K562 (cell line): ENCODE measurements around the gene MROH8. TPM values are rescaled to one million over a fixed set of nuclear protein-coding genes. Genes with fewer than 3 reads are reported as not detected.

Experiments used
- CEBPG ChIP-seq, 3 experiments: fragments of 200-800 bp in 1 of 3; sonication (Bioruptor generic) in 1 of 3; sonication (generic) in 1 of 3; formaldehyde crosslinking in 1 of 3; IDR thresholded peaks in 2 of 3; conservative IDR thresholded peaks in 1 of 3; 2 replicates each; pipeline versions ENCODE4 v1.6.1 to v1.8.0; 2016 to 2022; ENCODE audit warnings: missing compliant biosample characterization in 2 of 3, missing genetic modification characterization in 2 of 3, mild to moderate bottlenecking in 1 of 3, missing genetic modification reagents in 1 of 3
- polyA plus RNA-seq, 8 experiments: library from polyadenylated mRNA; depleted of rRNA in 4 of 8; stranded (reverse) in 5 of 8; unstranded in 3 of 8; fragments of >200 nt; fragmentation: Nextera tagmentation in 2 of 8; fragmentation: Illumina TruSeq in 1 of 8; extraction: Ambion mirVana in 2 of 8; extraction: Trizol in 1 of 8; gene quantifications; 2 replicates each; pipeline versions ENCODE4 v1.2.1 to v1.2.3, GENCODE V29; 2011 to 2014; ENCODE audit warnings: inconsistent platforms in 1 of 8, missing spikeins in 1 of 8
- total RNA-seq, 7 experiments: library from RNA; depleted of rRNA in 6 of 7; stranded (reverse); fragments of >200 nt in 6 of 7; fragmentation: Illumina TruSeq in 2 of 7; extraction: Trizol in 2 of 7; gene quantifications; 2 replicates each; pipeline versions ENCODE4 v1.2.1 to v1.2.3, GENCODE V29; 2011 to 2021; ENCODE audit warnings: low replicate concordance in 1 of 7
- TF ChIP-seq, protein P1 (sequence below), 2 experiments: fragments of 450-650 bp; formaldehyde crosslinking in 1 of 2; IDR thresholded peaks; 2 replicates each; pipeline versions ENCODE4 v1.4.0 to v1.6.1; 2014 to 2020; ENCODE audit warnings: mild to moderate bottlenecking in 2 of 2, borderline replicate concordance in 1 of 2, low read depth in 1 of 2
- TF ChIP-seq, protein P2 (sequence below), 2 experiments: fragments of 200-800 bp in 1 of 2; sonication (Bioruptor generic) in 1 of 2; sonication (generic) in 1 of 2; formaldehyde crosslinking in 1 of 2; IDR thresholded peaks in 1 of 2; conservative IDR thresholded peaks in 1 of 2; 2 replicates each; pipeline versions ENCODE4 v1.5.0 to v1.6.1; 2016 to 2020; ENCODE audit warnings: missing compliant biosample characterization in 1 of 2, missing genetic modification characterization in 1 of 2, missing genetic modification reagents in 1 of 2

The MROH8 gene
- total and polyA plus RNA-seq, 9 of the 15 experiments (the other 6 are each of a cell fraction or from before 2014, with no cell fraction given) = 0.21 to 1.5 (median 0.78) TPM

DNA sequence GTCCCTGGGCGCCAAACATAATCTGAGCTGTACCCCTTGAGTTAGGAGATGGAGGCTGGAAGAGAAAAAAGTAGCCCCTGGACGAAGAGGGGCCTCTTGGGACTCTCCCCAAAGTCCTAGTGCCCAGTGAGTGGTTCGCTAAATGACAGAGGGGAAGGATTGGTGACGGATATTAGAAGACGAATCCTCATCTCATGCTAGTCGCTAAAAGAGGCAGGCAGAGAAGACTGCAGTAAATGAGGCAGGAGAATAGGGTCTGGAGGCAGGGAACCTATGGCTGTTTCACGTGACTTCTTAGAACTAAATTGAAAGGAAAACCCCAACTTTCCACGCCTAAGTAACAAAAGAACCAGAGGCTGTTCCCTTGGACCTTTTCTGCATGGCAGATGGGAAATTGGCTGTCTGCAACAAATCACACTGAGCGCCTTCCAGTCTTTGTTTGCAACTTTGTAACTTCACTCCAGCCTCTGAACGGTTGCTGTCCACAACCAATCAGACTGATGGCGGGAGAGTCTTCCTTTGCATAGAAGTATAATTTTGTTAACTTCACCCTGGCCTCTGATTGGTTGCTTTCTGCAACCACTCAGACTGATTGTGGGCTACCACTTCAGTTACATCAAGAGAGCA lies 82.8 kb downstream of the MROH8 start (continued):
- TF ChIP-seq, protein P1, sequence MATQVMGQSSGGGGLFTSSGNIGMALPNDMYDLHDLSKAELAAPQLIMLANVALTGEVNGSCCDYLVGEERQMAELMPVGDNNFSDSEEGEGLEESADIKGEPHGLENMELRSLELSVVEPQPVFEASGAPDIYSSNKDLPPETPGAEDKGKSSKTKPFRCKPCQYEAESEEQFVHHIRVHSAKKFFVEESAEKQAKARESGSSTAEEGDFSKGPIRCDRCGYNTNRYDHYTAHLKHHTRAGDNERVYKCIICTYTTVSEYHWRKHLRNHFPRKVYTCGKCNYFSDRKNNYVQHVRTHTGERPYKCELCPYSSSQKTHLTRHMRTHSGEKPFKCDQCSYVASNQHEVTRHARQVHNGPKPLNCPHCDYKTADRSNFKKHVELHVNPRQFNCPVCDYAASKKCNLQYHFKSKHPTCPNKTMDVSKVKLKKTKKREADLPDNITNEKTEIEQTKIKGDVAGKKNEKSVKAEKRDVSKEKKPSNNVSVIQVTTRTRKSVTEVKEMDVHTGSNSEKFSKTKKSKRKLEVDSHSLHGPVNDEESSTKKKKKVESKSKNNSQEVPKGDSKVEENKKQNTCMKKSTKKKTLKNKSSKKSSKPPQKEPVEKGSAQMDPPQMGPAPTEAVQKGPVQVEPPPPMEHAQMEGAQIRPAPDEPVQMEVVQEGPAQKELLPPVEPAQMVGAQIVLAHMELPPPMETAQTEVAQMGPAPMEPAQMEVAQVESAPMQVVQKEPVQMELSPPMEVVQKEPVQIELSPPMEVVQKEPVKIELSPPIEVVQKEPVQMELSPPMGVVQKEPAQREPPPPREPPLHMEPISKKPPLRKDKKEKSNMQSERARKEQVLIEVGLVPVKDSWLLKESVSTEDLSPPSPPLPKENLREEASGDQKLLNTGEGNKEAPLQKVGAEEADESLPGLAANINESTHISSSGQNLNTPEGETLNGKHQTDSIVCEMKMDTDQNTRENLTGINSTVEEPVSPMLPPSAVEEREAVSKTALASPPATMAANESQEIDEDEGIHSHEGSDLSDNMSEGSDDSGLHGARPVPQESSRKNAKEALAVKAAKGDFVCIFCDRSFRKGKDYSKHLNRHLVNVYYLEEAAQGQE (IDR thresholded peaks at IDR 0.05; ENCODE audit: borderline replicate concordance) = 0 out of 2 replicates have a peak, but pooled peaks have one; percentile 7
- TF ChIP-seq, protein P1 (CRISPR knock-in tag; IDR thresholded peaks at IDR 0.05; ENCODE audit: low read depth) = no peak
- TF ChIP-seq, protein P2, sequence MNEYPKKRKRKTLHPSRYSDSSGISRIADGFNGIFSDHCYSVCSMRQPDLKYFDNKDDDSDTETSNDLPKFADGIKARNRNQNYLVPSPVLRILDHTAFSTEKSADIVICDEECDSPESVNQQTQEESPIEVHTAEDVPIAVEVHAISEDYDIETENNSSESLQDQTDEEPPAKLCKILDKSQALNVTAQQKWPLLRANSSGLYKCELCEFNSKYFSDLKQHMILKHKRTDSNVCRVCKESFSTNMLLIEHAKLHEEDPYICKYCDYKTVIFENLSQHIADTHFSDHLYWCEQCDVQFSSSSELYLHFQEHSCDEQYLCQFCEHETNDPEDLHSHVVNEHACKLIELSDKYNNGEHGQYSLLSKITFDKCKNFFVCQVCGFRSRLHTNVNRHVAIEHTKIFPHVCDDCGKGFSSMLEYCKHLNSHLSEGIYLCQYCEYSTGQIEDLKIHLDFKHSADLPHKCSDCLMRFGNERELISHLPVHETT (CRISPR knock-in tag; conservative IDR thresholded peaks at IDR 0.05 in 1 of 2, IDR thresholded peaks at IDR 0.05 in 1 of 2) = peak in 1 of 2 experiments; percentile 10; a peak in 2 of 4 replicates
- TF ChIP-seq CEBPG (CRISPR knock-in tag; IDR thresholded peaks at IDR 0.05) (no peak), CEBPG (tag; conservative IDR thresholded peaks at IDR 0.05 in 1 of 2, IDR thresholded peaks at IDR 0.05 in 1 of 2) (0 out of 4 replicates have a peak, but pooled peaks of 1 of the 2 experiments have one; percentile 22)
